Caco-2 (cell line): Measurements from ENCODE around the gene KRT35. TPM values are rescaled to one million over a fixed set of nuclear protein-coding genes. Genes with fewer than 3 reads are reported as not detected.

Source experiments
- BruUV-seq: library from RNA; stranded (reverse); fragments of 400-500 nt; replicated peaks from 2 replicates; lab custom pipeline; 2021; lab: Mats Ljungman, UMichigan
- CTCF ChIA-PET: fragments of 300-600 bp; sonication (Branson Sonifier 250); formaldehyde crosslinking; loops from one replicate; lab custom pipeline; 2022; ENCODE audit warnings: antibody characterized with exemption; lab: Charles Lee
- POLR2A ChIA-PET: fragments of 300-600 bp; sonication (Branson Sonifier 250); formaldehyde crosslinking; loops from one replicate; lab custom pipeline; 2022; ENCODE audit warnings: antibody characterized with exemption; lab: Charles Lee
- DNase-seq, 2 experiments: peaks; one replicate each; pipeline versions ENCODE4 v3.0.0 to v3.0.0-alpha.2; 2020 to 2022
- H3K27me3 ChIP-seq: replicated peaks from 2 replicates; pipeline ENCODE4 v1.6.0; 2011; ENCODE audit warnings: low read length; ENCODE audit not compliant: control insufficient read depth, insufficient read depth
- H3K36me3 ChIP-seq: 2 replicates; pipeline ENCODE4 v1.5.1; 2011; ENCODE audit warnings: low read length; ENCODE audit not compliant: control insufficient read depth, insufficient read depth
- H3K4me1 ChIP-seq: fragments of 250-450 bp; sonication (Bioruptor Pico); 2 replicates; pipeline ENCODE4 v1.5.1; 2020; ENCODE audit warnings: mild to moderate bottlenecking
- H3K4me3 ChIP-seq: 2 replicates; pipeline ENCODE4 v1.5.1; 2011; ENCODE audit warnings: low read depth, mild to moderate bottlenecking, control low read depth, low read length
- H3K9me3 ChIP-seq: fragments of 250-450 bp; sonication (Bioruptor Pico); 2 replicates; pipeline ENCODE4 v1.5.1; 2020; ENCODE audit warnings: mild to moderate bottlenecking, moderate library complexity
- H3K27ac Mint-ChIP-seq: one replicate; pipeline ENCODE4 v1.8.0; 2022; ENCODE audit warnings: mixed read lengths; ENCODE audit not compliant: unreplicated experiment
- H3K27me3 Mint-ChIP-seq: one replicate; pipeline ENCODE4 v1.8.0; 2022; ENCODE audit warnings: mixed read lengths; ENCODE audit not compliant: insufficient read depth, unreplicated experiment
- H3K36me3 Mint-ChIP-seq: one replicate; pipeline ENCODE4 v1.8.0; 2022; ENCODE audit warnings: mild to moderate bottlenecking, mixed read lengths; ENCODE audit not compliant: insufficient read depth, unreplicated experiment
- H3K4me1 Mint-ChIP-seq: one replicate; pipeline ENCODE4 v1.8.0; 2022; ENCODE audit warnings: low read depth, mixed read lengths; ENCODE audit not compliant: unreplicated experiment
- H3K4me3 Mint-ChIP-seq: one replicate; pipeline ENCODE4 v1.8.0; 2022; ENCODE audit warnings: mild to moderate bottlenecking, moderate library complexity, mixed read lengths; ENCODE audit not compliant: unreplicated experiment
- H3K9me3 Mint-ChIP-seq: one replicate; pipeline ENCODE4 v1.8.0; 2022; ENCODE audit warnings: mixed read lengths; ENCODE audit not compliant: unreplicated experiment
- CTCF ChIP-seq, 2 experiments: fragments of 200-600 bp in 1 of 2; IDR thresholded peaks; 1 replicate in 1 of 2; 2 replicates in 1 of 2; pipeline versions ENCODE4 v1.5.1 to v1.8.0; 2011 to 2022; ENCODE audit warnings: antibody characterized with exemption in 1 of 2, control low read depth in 1 of 2, inconsistent platforms in 1 of 2, low read depth in 1 of 2, low read length in 1 of 2, mild to moderate bottlenecking in 1 of 2, moderate library complexity in 1 of 2; ENCODE audit not compliant: insufficient read depth in 1 of 2, severe bottlenecking in 1 of 2, unreplicated experiment in 1 of 2
- intact Hi-C: fragments of 100-400 bp; cut with micrococcal nuclease; formaldehyde crosslinking; loops from one replicate; pipeline ENCODE4 v1.10.0; 2022; ENCODE audit not compliant: unreplicated experiment
- total RNA-seq: library from RNA; stranded (reverse); gene quantifications from 2 replicates; pipeline ENCODE4 v1.2.3, GENCODE V29; 2022

Gene KRT35
- total RNA-seq, 1 experiment from 2014 or later: not detected

- H3K4me3 ChIP-seq: no peak overlapping the region
- H3K4me1 ChIP-seq: peaks cover 41% of the 10 kb centered on the region
- Mint-ChIP-seq H3K4me1 (peaks cover 33% of the 10 kb centered on the region), H3K36me3 (peaks cover 42% of the 10 kb centered on the region), H3K27me3 (no peaks in the 10 kb centered on the region), H3K4me3 (no peak overlapping the region), H3K27ac (no peak overlapping the region), H3K9me3 (no peaks in the 10 kb centered on the region)
- H3K27me3 ChIP-seq: no peaks in the 10 kb centered on the region
- DNase-seq: no peak
- no peaks in the 10 kb centered on the region for H3K36me3 ChIP-seq
- POLR2A ChIA-PET: no interaction called here
- intact Hi-C loops: no loop called here
- no TSS peak for BruUV-seq
- no peaks in the 10 kb centered on the region for H3K9me3 ChIP-seq
- no peak for TF ChIP-seq CTCF (IDR thresholded peaks at IDR 0.05; ENCODE audit: insufficient read depth in 1 of 2, low read depth in 1 of 2, low read length in 1 of 2, severe bottlenecking in 1 of 2, unreplicated experiment in 1 of 2)
- CTCF ChIA-PET: interaction anchor here (0.6 kb wide), 1 partner anchor 64 kb away, joined by 3 read pairs; no protein-coding TSS in a partner anchor
These were observed 37.1 kb upstream of the KRT35 start for GRCh38 chr17:41518031-41518430.

- BruUV-seq: no TSS peak
These were observed 35.9 kb upstream of the KRT35 start for GRCh38 chr17:41516830-41517283.

GRCh38 chr17:41516147-41516829 is 35.3 kb upstream of the KRT35 start:
- Histone ChIP-seq H3K4me3 (no peak overlapping the region), H3K4me1 (peaks cover 28% of the 10 kb centered on the region), H3K9me3 (no peaks in the 10 kb centered on the region), H3K36me3 (no peaks in the 10 kb centered on the region), H3K27me3 (no peaks in the 10 kb centered on the region)
- H3K4me3 Mint-ChIP-seq: no peak overlapping the region
- H3K36me3 Mint-ChIP-seq: peaks cover 24% of the 10 kb centered on the region
- no peak for TF ChIP-seq CTCF (IDR thresholded peaks at IDR 0.05; ENCODE audit: insufficient read depth in 1 of 2, low read depth in 1 of 2, low read length in 1 of 2, severe bottlenecking in 1 of 2, unreplicated experiment in 1 of 2)
- DNase-seq: no peak
- BruUV-seq: no TSS peak
- intact Hi-C loops: no loop called here
- H3K27me3 Mint-ChIP-seq: no peaks in the 10 kb centered on the region
- no peaks in the 10 kb centered on the region for H3K9me3 Mint-ChIP-seq
- H3K27ac Mint-ChIP-seq: no peak overlapping the region
- POLR2A ChIA-PET: interaction anchor here (0.6 kb wide), 1 partner anchor 11 kb away, joined by 4 read pairs; no protein-coding TSS in a partner anchor
- CTCF ChIA-PET: interaction anchor here (0.6 kb wide), 1 partner anchor 172 kb away, joined by 4 read pairs; the partner anchor contains the start of gene EIF1
- H3K4me1 Mint-ChIP-seq: peaks cover 30% of the 10 kb centered on the region

More at GRCh38 chr17:41516830-41517283, 35.9 kb upstream of the KRT35 start:
- ChIA-PET POLR2A (no interaction called here), CTCF (no interaction called here)
- no peak for DNase-seq
- Mint-ChIP-seq H3K4me1 (peaks cover 30% of the 10 kb centered on the region), H3K27ac (no peak overlapping the region), H3K36me3 (peaks cover 30% of the 10 kb centered on the region), H3K27me3 (no peaks in the 10 kb centered on the region), H3K4me3 (no peak overlapping the region), H3K9me3 (no peaks in the 10 kb centered on the region)
- no peak for TF ChIP-seq CTCF (IDR thresholded peaks at IDR 0.05; ENCODE audit: insufficient read depth in 1 of 2, low read depth in 1 of 2, low read length in 1 of 2, severe bottlenecking in 1 of 2, unreplicated experiment in 1 of 2)
- no peaks in the 10 kb centered on the region for H3K27me3 ChIP-seq
- H3K36me3 ChIP-seq: no peaks in the 10 kb centered on the region
- intact Hi-C loops: no loop called here
- H3K9me3 ChIP-seq: no peaks in the 10 kb centered on the region
- peaks cover 29% of the 10 kb centered on the region for H3K4me1 ChIP-seq
- no peak overlapping the region for H3K4me3 ChIP-seq
